GM12872 (cell line): ENCODE results near the gene ATXN1.

Experiments
- TF ChIP-seq, protein P1 (sequence below): IDR thresholded peaks from 3 replicates; pipeline ENCODE4 v1.5.1; 2011; ENCODE audit warnings: low read depth, mild to moderate bottlenecking, low read length, moderate library complexity; ENCODE audit not compliant: insufficient read depth

ATXN1 gene

DNA sequence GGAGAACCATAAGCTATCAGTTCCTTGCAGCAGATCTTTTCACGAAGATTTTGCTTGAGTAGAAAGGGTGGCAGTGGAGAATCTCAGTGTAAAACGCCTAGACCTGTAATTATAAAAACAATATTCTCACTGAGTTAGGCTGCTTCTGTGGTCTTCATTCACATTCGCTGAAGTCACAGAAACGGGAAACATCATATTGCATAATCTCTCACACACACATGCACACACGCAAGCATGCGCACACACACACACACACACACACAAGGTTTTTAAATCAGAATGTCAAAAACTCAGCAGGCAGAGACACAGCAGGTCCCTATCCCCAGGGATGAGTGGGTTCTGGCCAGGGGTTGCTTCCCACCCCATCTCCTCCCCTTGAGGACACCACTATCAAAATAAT lies 175.5 kb downstream of the ATXN1 start:
- TF ChIP-seq, protein P1, sequence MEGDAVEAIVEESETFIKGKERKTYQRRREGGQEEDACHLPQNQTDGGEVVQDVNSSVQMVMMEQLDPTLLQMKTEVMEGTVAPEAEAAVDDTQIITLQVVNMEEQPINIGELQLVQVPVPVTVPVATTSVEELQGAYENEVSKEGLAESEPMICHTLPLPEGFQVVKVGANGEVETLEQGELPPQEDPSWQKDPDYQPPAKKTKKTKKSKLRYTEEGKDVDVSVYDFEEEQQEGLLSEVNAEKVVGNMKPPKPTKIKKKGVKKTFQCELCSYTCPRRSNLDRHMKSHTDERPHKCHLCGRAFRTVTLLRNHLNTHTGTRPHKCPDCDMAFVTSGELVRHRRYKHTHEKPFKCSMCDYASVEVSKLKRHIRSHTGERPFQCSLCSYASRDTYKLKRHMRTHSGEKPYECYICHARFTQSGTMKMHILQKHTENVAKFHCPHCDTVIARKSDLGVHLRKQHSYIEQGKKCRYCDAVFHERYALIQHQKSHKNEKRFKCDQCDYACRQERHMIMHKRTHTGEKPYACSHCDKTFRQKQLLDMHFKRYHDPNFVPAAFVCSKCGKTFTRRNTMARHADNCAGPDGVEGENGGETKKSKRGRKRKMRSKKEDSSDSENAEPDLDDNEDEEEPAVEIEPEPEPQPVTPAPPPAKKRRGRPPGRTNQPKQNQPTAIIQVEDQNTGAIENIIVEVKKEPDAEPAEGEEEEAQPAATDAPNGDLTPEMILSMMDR: no peak

DNA sequence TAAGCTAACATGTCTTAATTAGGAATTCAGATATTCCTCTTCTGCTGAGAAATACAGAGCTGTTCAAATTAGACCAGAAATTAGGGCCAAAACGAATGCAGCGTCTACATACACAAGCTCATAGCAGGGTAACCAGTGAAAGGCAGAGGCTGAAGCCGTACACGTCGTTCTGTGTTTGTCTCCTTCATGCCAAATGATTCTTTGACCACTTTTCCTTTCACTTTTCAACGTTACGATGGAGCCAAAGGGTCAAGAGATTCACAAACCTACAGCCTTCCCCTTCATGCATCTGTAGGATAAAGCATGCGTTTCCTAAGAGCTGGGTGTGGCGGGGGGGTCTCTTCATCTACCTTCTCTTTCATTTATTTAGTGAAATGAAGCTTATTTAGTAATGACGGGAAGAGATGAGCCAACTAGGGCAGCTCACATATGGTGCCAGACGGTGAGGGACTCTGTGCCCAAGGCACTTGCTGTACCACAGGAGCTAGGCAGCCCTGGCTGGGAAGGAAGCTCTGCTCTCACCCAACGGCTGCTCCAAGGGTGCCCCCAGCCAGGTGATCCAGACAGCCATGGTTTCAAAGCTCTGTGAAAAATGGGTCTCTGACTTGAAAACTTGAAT lies 178.0 kb downstream of the ATXN1 start:
- TF ChIP-seq, protein P1: no peak

DNA sequence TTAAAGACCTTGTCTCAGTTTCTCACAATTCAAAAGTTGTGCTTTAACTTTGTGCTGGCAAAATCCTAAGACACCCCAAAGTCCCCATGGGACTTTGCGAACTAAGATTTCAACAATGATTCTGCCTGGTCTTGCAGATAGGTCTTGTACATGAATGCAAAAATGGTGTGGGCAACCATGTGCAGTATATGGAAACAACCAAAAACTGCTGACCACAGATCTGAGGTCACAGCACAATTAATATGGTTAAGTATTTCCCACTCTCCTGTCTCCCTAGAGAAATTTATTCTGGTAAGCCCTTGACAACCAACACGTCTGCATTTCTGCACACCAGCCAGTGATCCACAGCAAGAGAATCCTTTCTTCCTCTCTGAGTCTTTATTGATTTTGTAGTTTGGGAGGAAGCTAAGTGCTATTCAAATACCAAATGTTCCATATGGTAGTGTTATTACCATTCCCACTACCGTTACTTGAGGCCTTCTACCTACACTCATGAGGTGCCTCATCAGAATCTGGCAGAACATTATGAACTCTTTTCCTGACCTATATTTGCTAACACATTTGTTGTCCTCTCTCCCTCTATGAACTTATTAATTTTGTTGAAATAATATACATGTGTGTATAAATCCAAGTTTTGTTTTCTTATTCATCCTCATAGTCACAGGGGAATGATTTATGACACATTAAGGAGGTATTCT lies 178.7 kb downstream of the ATXN1 start:
- TF ChIP-seq, protein P1: no peak

DNA sequence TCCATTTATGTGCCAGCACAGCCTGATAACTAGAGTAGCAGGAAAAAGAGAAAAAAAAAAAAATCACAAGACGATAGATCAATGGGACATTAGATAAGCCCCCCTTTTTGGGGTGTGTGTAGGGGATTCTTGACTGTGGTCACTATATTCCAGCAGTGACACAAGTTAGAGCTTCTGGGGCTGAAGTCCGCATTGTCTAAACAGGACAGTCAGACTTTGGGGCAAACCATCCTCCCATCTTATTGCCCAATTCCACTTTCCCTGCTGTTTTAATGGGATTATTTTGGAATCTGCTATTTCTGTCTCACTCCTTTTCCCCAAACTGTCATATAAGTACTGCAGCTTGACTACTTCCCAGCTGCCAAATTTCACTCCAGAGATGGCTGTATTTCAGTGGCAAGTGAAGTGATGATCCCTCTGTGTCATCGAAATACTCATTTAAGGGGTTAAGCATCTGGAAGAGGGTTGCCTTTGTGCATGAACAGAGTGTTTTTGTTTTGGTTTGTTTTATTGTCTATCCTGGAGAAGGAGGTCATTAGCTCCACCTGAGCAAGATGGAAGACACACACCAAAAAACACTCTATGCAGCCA lies 182.5 kb downstream of the ATXN1 start:
- TF ChIP-seq, protein P1: no peak

DNA sequence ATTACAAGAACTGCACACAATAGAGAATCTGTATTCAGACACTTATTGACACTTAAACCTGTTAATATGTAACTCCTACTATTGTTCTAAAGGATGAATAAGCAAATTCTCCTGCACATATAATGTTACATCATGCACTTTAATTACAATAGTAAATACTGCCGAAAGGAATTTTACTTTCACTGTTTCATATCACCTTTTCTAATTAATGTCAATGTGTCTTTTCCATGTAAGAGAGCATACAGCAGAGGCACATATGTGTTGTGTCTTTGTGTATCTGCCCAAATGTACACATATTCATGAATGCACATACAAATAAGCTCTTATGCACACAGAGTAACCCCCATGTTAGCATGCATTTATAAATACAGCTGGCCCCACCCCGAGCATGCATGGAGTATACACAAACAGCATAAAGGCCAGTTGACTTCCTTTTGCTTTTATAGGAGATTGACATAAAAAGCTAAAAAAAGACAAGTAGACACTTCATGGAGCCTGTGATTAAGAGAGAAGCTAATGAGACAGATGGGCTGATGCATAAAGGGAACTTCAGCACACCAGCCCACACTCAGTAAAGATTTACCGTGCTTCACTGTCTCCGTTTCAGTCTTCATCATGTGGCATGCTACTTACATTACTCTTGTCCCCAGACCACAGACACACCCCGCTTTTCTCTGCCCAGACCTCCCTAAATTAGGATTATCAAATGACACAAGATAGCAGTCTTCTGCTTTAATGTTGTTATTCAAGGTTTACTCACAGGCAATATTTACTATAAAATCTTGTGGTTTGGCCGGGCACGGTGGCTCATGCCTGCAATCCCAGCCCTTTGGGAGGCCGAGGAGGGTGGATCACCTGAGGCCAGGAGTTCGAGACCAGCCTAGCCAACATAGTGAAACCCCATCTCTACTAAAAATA lies 184.6 kb downstream of the ATXN1 start:
- TF ChIP-seq, protein P1: no peak

DNA sequence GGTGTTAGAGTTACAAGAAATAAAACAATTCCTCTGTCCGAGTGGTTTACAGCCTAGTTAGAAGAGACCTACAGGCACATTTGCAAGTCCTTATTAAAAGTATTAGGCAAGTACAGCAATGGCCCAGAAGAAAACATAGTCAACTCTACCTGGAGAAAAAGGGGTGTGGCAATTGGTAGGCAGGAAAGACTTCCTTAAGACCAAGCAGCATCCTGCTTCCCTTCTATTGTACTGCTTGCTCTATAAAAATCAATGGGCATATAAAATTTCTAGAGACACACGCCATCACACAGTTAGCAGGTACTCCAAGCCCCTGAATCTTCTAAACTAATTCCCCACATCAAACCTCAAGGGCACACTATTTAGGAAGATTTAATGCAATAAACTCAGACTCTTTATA lies 185.6 kb downstream of the ATXN1 start:
- TF ChIP-seq, protein P1: no peak

DNA sequence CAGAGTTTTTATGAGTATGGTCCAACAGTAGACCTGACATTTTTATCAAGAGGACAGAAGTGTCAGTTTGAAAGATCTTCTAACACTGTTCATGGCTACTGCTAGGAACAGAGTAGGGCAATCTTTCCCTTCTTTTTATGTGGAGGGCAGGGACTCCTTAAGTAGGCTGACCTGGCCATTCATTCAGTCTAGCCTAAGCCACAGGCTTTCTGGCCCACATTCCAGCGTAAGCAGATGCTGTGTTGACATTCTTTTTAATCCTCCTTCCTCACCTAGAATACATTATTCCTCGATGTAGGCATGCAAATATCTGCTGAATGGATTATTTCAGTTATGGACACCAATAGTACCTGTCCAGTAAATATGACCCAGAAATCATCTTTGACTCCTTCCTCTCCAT lies 188.3 kb downstream of the ATXN1 start:
- TF ChIP-seq, protein P1: no peak
